HepG2 (cell line): Measurements from ENCODE around the gene CFAP100. TPM values are rescaled to one million over a fixed set of nuclear protein-coding genes. Genes with fewer than 3 reads are reported as not detected.

Source experiments
- HNRNPLL ChIP-seq: fragments of 200-400 bp; formaldehyde crosslinking; IDR thresholded peaks from 2 replicates; pipeline ENCODE4 v1.6.1; 2017; ENCODE audit warnings: mild to moderate bottlenecking, low read depth, low read length; ENCODE audit not compliant: poor library complexity, severe bottlenecking
- KDM1A ChIP-seq: IDR thresholded peaks from 2 replicates; pipeline ENCODE4 v1.6.1; 2016; ENCODE audit warnings: missing compliant biosample characterization
- MEF2D ChIP-seq: sonication (generic); formaldehyde crosslinking; IDR thresholded peaks from 2 replicates; pipeline ENCODE4 v1.5.1; 2020; ENCODE audit warnings: mild to moderate bottlenecking, missing genetic modification reagents
- ZNF263 ChIP-seq: sonication (generic); formaldehyde crosslinking; IDR thresholded peaks from 2 replicates; pipeline ENCODE4 v1.4.0; 2020; ENCODE audit warnings: missing genetic modification reagents
- ZNF282 ChIP-seq: fragments of 450-650 bp; IDR thresholded peaks from 2 replicates; pipeline ENCODE4 v1.6.1; 2018; ENCODE audit not compliant: partially characterized antibody
- ZNF550 ChIP-seq: sonication (generic); formaldehyde crosslinking; IDR thresholded peaks from 2 replicates; pipeline ENCODE4 v1.4.0; 2020; ENCODE audit warnings: mild to moderate bottlenecking, missing genetic modification reagents, borderline replicate concordance
- ZNF557 ChIP-seq: sonication (generic); formaldehyde crosslinking; IDR thresholded peaks from 2 replicates; pipeline ENCODE4 v1.4.0; 2020; ENCODE audit warnings: missing genetic modification reagents
- ZNF749 ChIP-seq: sonication (generic); formaldehyde crosslinking; IDR thresholded peaks from 2 replicates; pipeline ENCODE4 v1.8.0; 2022; ENCODE audit warnings: mild to moderate bottlenecking, missing genetic modification reagents, moderate library complexity, borderline replicate concordance
- ZNF883 ChIP-seq: sonication (generic); formaldehyde crosslinking; IDR thresholded peaks from 2 replicates; pipeline ENCODE4 v1.5.1; 2020; ENCODE audit warnings: mild to moderate bottlenecking, missing genetic modification reagents; ENCODE audit errors: not compliant biosample characterization
- polyA plus RNA-seq, 8 experiments: library from polyadenylated mRNA; depleted of rRNA in 3 of 8; stranded (reverse) in 7 of 8; unstranded in 1 of 8; fragments of >200 nt; fragmentation: Illumina TruSeq in 4 of 8; extraction: Trizol in 4 of 8; gene quantifications; 2 replicates each; pipeline versions ENCODE4 v1.2.1 to v1.2.3, GENCODE V29; 2011 to 2016; ENCODE audit warnings: low read depth in 4 of 8, missing spikeins in 1 of 8, mixed read lengths in 1 of 8; ENCODE audit not compliant: insufficient read depth in 1 of 8
- total RNA-seq, 5 experiments: library from RNA; depleted of rRNA; stranded (reverse); fragments of >200 nt; fragmentation: Illumina TruSeq; extraction: Trizol; gene quantifications; 2 replicates each; pipeline ENCODE4 v1.2.3, GENCODE V29; 2016; ENCODE audit warnings: low read depth in 1 of 5
- TF ChIP-seq, protein P1 (sequence below): sonication (generic); formaldehyde crosslinking; IDR thresholded peaks from 2 replicates; pipeline ENCODE4 v1.4.0; 2020; ENCODE audit warnings: missing genetic modification reagents
- TF ChIP-seq, protein P2 (sequence below), 2 experiments: fragments of 450-650 bp in 1 of 2; sonication (generic) in 1 of 2; formaldehyde crosslinking in 1 of 2; IDR thresholded peaks; 2 replicates each; pipeline versions ENCODE4 v1.6.1 to v1.8.0; 2016 to 2022; ENCODE audit warnings: antibody characterized with exemption in 1 of 2, mild to moderate bottlenecking in 1 of 2, missing genetic modification reagents in 1 of 2
- TF ChIP-seq, protein P3 (sequence below): sonication (generic); formaldehyde crosslinking; IDR thresholded peaks from 2 replicates; pipeline ENCODE4 v1.5.1; 2020; ENCODE audit warnings: missing genetic modification reagents, mild to moderate bottlenecking, borderline replicate concordance
- TF ChIP-seq, protein P4 (sequence below): sonication (generic); formaldehyde crosslinking; IDR thresholded peaks from 2 replicates; pipeline ENCODE4 v1.4.0; 2020; ENCODE audit warnings: mild to moderate bottlenecking, low read depth, missing genetic modification reagents

The CFAP100 gene
- total and polyA plus RNA-seq, 2 of the 13 experiments (the other 11 are each of a cell fraction or from before 2014, with no cell fraction given) = 0.32 TPM; not detected in 1

DNA sequence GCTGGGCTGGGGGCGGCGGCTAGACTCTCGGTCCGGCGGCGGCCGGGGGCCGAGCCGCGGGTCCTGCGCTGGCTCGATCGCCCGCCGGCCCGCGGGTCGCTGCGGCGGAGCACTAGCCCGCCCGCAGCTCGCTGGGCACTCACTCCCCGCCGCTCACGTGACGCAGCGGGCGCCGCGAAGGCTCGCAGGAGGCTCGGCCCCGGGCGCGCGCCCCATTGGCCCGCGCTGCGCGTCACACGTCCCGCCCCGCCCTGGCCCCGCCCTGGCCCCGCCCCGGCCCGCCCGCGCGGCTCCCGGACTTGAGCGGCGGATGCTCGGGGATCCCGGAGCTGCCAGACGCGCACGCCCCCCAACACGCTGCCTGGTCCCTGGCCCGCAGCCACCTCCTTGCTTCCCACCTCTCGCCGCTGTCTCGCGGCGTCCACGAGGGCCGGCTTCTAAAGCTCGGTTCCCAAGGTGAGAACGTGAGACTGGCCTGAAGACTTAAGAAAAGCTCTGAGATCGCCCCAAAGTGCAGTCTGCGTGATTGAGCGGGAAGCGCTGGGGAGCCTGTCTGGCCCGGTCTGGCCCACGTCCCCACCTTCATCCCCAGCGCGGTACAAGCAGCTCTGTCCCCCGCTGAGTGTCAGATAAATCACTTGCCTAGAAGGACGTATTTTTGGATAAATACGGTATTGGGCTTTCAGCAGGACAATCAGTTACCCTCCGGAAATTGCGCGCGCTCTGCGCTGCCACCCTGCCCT lies 37.2 kb upstream of the CFAP100 start, which contains the start of gene KLF15 (continued):
- TF ChIP-seq, protein P1, sequence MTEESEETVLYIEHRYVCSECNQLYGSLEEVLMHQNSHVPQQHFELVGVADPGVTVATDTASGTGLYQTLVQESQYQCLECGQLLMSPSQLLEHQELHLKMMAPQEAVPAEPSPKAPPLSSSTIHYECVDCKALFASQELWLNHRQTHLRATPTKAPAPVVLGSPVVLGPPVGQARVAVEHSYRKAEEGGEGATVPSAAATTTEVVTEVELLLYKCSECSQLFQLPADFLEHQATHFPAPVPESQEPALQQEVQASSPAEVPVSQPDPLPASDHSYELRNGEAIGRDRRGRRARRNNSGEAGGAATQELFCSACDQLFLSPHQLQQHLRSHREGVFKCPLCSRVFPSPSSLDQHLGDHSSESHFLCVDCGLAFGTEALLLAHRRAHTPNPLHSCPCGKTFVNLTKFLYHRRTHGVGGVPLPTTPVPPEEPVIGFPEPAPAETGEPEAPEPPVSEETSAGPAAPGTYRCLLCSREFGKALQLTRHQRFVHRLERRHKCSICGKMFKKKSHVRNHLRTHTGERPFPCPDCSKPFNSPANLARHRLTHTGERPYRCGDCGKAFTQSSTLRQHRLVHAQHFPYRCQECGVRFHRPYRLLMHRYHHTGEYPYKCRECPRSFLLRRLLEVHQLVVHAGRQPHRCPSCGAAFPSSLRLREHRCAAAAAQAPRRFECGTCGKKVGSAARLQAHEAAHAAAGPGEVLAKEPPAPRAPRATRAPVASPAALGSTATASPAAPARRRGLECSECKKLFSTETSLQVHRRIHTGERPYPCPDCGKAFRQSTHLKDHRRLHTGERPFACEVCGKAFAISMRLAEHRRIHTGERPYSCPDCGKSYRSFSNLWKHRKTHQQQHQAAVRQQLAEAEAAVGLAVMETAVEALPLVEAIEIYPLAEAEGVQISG (CRISPR knock-in tag) = peak; percentile 17; the same call in 1 of the 2 replicates
- TF ChIP-seq ZNF282 = no peak
- TF ChIP-seq ZNF749 (CRISPR knock-in tag) = no peak
- TF ChIP-seq, protein P2, sequence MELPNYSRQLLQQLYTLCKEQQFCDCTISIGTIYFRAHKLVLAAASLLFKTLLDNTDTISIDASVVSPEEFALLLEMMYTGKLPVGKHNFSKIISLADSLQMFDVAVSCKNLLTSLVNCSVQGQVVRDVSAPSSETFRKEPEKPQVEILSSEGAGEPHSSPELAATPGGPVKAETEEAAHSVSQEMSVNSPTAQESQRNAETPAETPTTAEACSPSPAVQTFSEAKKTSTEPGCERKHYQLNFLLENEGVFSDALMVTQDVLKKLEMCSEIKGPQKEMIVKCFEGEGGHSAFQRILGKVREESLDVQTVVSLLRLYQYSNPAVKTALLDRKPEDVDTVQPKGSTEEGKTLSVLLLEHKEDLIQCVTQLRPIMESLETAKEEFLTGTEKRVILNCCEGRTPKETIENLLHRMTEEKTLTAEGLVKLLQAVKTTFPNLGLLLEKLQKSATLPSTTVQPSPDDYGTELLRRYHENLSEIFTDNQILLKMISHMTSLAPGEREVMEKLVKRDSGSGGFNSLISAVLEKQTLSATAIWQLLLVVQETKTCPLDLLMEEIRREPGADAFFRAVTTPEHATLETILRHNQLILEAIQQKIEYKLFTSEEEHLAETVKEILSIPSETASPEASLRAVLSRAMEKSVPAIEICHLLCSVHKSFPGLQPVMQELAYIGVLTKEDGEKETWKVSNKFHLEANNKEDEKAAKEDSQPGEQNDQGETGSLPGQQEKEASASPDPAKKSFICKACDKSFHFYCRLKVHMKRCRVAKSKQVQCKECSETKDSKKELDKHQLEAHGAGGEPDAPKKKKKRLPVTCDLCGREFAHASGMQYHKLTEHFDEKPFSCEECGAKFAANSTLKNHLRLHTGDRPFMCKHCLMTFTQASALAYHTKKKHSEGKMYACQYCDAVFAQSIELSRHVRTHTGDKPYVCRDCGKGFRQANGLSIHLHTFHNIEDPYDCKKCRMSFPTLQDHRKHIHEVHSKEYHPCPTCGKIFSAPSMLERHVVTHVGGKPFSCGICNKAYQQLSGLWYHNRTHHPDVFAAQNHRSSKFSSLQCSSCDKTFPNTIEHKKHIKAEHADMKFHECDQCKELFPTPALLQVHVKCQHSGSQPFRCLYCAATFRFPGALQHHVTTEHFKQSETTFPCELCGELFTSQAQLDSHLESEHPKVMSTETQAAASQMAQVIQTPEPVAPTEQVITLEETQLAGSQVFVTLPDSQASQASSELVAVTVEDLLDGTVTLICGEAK (IDR thresholded peaks at IDR 0.05) = no peak
- TF ChIP-seq, protein P2 (CRISPR knock-in tag; IDR thresholded peaks at IDR 0.05) = no peak
- TF ChIP-seq, protein P3, sequence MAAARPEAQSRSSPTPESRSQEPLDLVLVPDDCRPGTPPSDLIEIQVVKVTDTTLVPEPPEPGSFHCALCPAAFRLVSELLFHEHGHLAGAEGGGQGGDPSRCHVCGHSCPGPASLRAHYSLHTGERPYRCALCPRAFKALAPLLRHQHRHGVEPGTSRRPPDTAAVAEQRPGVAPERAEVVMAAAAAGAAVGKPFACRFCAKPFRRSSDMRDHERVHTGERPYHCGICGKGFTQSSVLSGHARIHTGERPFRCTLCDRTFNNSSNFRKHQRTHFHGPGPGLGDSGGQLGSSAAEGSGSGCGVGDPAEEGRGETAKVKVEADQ (CRISPR knock-in tag) = 0 out of 2 replicates have a peak, but pooled peaks have one; percentile 35
- peak; percentile 98 for TF ChIP-seq HNRNPLL
- TF ChIP-seq ZNF550 (CRISPR knock-in tag) = no peak
- no peak for TF ChIP-seq ZNF557 (CRISPR knock-in tag)
- TF ChIP-seq ZNF883 (CRISPR knock-in tag) = peak; percentile 43
- TF ChIP-seq MEF2D (CRISPR knock-in tag) = no peak
- TF ChIP-seq, protein P4, sequence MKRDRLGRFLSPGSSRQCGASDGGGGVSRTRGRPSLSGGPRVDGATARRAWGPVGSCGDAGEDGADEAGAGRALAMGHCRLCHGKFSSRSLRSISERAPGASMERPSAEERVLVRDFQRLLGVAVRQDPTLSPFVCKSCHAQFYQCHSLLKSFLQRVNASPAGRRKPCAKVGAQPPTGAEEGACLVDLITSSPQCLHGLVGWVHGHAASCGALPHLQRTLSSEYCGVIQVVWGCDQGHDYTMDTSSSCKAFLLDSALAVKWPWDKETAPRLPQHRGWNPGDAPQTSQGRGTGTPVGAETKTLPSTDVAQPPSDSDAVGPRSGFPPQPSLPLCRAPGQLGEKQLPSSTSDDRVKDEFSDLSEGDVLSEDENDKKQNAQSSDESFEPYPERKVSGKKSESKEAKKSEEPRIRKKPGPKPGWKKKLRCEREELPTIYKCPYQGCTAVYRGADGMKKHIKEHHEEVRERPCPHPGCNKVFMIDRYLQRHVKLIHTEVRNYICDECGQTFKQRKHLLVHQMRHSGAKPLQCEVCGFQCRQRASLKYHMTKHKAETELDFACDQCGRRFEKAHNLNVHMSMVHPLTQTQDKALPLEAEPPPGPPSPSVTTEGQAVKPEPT (CRISPR knock-in tag) = no peak
- TF ChIP-seq ZNF263 = no peak
- TF ChIP-seq KDM1A (CRISPR knock-in tag) = no peak
